Heart right ventricle (tissue), 16 donors: Measurements from ENCODE around the gene HIGD1C. TPM values are rescaled to one million over a fixed set of nuclear protein-coding genes. Genes with fewer than 3 reads are reported as not detected.

ENCODE experiments used
- ATAC-seq, 8 donors: fragments of 200-7000 bp; cut with Tn5 transposase; one replicate each; pipeline ENCODE4 v1.9.1; 2020; ENCODE audit warnings: mild to moderate bottlenecking in 8 of 8, moderate library complexity in 8 of 8, moderate number of reproducible peaks in 1 of 8
- DNase-seq, 2 donors: peaks; one replicate each; pipeline ENCODE4 v3.0.0-alpha.2; 2020
- H3K27ac ChIP-seq, 10 donors: fragments of 200-600 bp; sonication (generic) in 2 of 10; one replicate each; pipeline versions ENCODE4 v1.5.0 to v1.8.0; 2020 to 2022; ENCODE audit warnings: mild to moderate bottlenecking in 3 of 10
- H3K27me3 ChIP-seq, 7 donors: fragments of 200-600 bp; one replicate each; pipeline ENCODE4 v1.8.0; 2021 to 2022; ENCODE audit warnings: mild to moderate bottlenecking in 2 of 7
- H3K36me3 ChIP-seq, 9 donors: fragments of 200-600 bp; sonication (generic) in 1 of 9; one replicate each; pipeline versions ENCODE4 v1.5.0 to v1.8.0; 2020 to 2022; ENCODE audit warnings: mild to moderate bottlenecking in 2 of 9
- H3K4me1 ChIP-seq, 9 donors: fragments of 200-600 bp; sonication (generic) in 1 of 9; one replicate each; pipeline versions ENCODE4 v1.5.0 to v1.8.0; 2020 to 2022; ENCODE audit warnings: mild to moderate bottlenecking in 4 of 9
- H3K4me3 ChIP-seq, 10 donors: fragments of 200-600 bp; sonication (generic) in 2 of 10; one replicate each; pipeline versions ENCODE4 v1.5.0 to v1.8.0; 2020 to 2022; ENCODE audit warnings: mild to moderate bottlenecking in 7 of 10, moderate library complexity in 2 of 10
- H3K9me3 ChIP-seq, 11 donors: fragments of 200-600 bp in 10 of 11; sonication (generic) in 2 of 11; one replicate each; pipeline versions ENCODE4 v1.5.0 to v1.8.0; 2013 to 2022; ENCODE audit warnings: mild to moderate bottlenecking in 2 of 11, control low read depth in 1 of 11, moderate library complexity in 1 of 11
- CTCF ChIP-seq, 9 donors: fragments of 200-600 bp; sonication (generic) in 2 of 9; IDR thresholded peaks; one replicate each; pipeline versions ENCODE4 v1.5.0 to v1.8.0; 2021 to 2022; ENCODE audit warnings: antibody characterized with exemption in 9 of 9, mild to moderate bottlenecking in 5 of 9, moderate library complexity in 1 of 9
- WGBS, 2 donors: extraction: QIAGEN DNeasy Blood & Tissue Kit; methylation state at CpG; one replicate each; pipeline ENCODE4 v1.1.7; 2013; ENCODE audit warnings: inconsistent platforms in 1 of 2; 5-methylcytosine and 5-hydroxymethylcytosine counted together
- intact Hi-C, 10 donors: fragments of 100-400 bp; cut with DNase I; formaldehyde crosslinking; loops; one replicate each; pipeline versions ENCODE4 v1.11.1 to v1.14.2; 2022
- polyA plus RNA-seq, 2 donors: library from polyadenylated mRNA; stranded (reverse); fragments of 200-250 nt; gene quantifications; one replicate each; pipeline ENCODE4 v1.2.3, GENCODE V29; 2013
- total RNA-seq, 10 donors: library from RNA; stranded (reverse); fragmentation: NEBNext Ultra II Directional in 3 of 10; extraction: Animal tissue kit (Norgen Biotek cat#: 25700) in 3 of 10; gene quantifications; one replicate each; pipeline versions ENCODE4 v1.2.1 to v1.2.4, GENCODE V29; 2021 to 2023
- donor health status: Arrhythmogenic right ventricular cardiomyopathy.
- donor health status: ischemic (EF 13 %, LVEDD 7.1; RV severe dilation, severe dysfunction).
- donor health status: healthy with polysubstance abuse.
- donor health status: DM: no; HTN: yes; CAD: no.
- donor health status: DM: no; HTN: no; CAD: no.
- donor health status: ischemic (EF 25% LVEDD 6.9; RV normal size, moderate dysfunction).
- donor health status: ischemic (EF 25% LVEDD 5.7; RV mildly dilated, moderate dysfunction).
- donor health status: healthy.
- donor health status: DM: yes; HTN: yes; CAD: no.
- donor health status: Ischemic cardiomyopathy.
- donor health status: ischemic (EF 35%, LVEDD 5.7; RV mildly dilated, moderate dysfunction).
- donor health status: nonischemic (EF 11% LVEDD 7.7; RV severe dilation, severe dysfunction).
- donor health status: DM: yes; HTN: yes; CAD: no.
- donor health status: PGD.
- donor health status: ischemic (EF 29% LVEDD 5.4; RV normal size, mild dysfunction).
- donor health status: nonischemic (EF 23%, LVEDD 6.1; RV moderate dilation, normal function).

HIGD1C gene
- total and polyA plus RNA-seq, 12 donors: not detected

DNA sequence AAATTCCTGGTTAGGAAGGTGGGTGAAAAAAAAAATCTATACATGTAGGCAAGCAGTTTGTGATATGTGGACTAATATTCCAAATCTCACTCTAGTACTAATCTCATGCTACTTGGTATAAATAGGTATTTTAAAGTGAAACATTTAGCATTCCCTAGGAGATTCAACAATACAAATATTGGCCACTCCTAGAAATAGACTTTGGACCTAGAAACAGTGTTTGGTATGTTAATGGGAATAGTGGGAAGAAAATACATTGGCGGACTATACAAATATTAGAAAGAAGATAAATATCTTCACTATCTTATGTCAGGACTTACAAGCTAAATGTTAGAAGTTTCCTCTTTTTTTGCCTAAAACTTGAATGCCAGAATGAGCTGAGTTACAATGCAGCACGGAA lies 28.2 kb downstream of the HIGD1C start:
- intact Hi-C loops: loop anchor here in 3 of 10 donors (5.0 to 10.0 kb wide), 3 partner anchors 56 to 216 kb away; partner anchors contain the start of gene ATF1 (in 1 of the 3)
- DNase-seq: no peak
- ATAC-seq: no peak
- TF ChIP-seq CTCF (IDR thresholded peaks at IDR 0.05): no peak
- H3K9me3 ChIP-seq: no peaks in the 10 kb centered on the region
- no peak overlapping the region for H3K27ac ChIP-seq
- WGBS, 2 donors: 97 to 99% methylated on average over 2 of the region's 2 CpGs
- peaks cover 0 to 14% (median 11%) of the 10 kb centered on the region in 9 donors for H3K4me1 ChIP-seq
- H3K27me3 ChIP-seq: no peaks in the 10 kb centered on the region
- peaks cover 0 to 37% (median 0%) of the 10 kb centered on the region in 9 donors for H3K36me3 ChIP-seq
- no peak overlapping the region for H3K4me3 ChIP-seq

GRCh38 chr12:50981319-50982239 lies 29.2 kb downstream of the HIGD1C start:
- Histone ChIP-seq H3K27ac (no peak overlapping the region), H3K4me1 (peaks cover 0 to 23% (median 19%) of the 10 kb centered on the region in 9 donors), H3K4me3 (no peak overlapping the region), H3K9me3 (no peaks in the 10 kb centered on the region), H3K36me3 (peaks cover 0 to 45% (median 0%) of the 10 kb centered on the region in 9 donors), H3K27me3 (no peaks in the 10 kb centered on the region)
- WGBS, 2 donors: 78 to 79% methylated on average over 6 of the region's 6 CpGs
- DNase-seq: no peak
- ATAC-seq: no peak
- intact Hi-C loops: loop anchor here in 3 of 10 donors (5.0 to 10.0 kb wide), 3 partner anchors 57 to 217 kb away; partner anchors contain the start of gene ATF1 (in 1 of the 3)
- TF ChIP-seq CTCF (IDR thresholded peaks at IDR 0.05): no peak

DNA sequence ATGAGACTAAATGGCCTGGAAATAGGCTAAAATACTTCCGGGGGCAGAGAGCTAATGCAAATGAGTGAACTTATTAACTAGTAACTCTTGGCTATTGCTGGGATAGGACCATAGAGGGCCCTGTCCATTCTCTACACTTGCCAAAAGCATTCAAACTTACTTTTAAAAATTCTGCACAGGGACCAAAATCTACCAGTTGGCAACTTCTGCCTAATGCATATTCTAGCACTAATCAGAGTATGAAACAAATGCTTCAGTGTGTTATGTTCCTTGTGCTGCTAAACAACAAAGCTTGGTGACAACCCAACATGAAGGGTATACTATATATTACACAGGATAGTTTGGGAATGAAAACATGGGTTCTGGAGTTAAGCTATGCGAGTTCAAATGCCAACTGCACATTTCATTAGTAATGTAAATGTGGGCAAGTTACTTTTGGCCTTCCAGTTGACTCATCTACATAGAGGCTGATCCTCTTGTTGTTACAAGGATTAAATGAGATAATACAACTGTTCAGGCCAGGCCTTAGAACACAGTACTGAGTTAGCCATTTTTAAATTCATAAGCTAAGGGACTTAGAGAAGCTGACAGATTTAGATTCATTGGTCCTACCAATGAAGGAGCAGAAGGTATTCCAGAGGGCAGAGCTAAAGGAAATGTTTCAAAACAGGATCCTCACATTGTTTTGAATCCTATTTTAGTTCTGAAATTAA lies 32.4 kb downstream of the HIGD1C start:
- intact Hi-C loops: loop anchor here in 7 of 10 donors (1.0 to 10.0 kb wide), 9 partner anchors 57 to 220 kb away; partner anchors contain the start of gene ATF1 (in 1 of the 7)
- H3K27me3 ChIP-seq: no peaks in the 10 kb centered on the region
- ATAC-seq: peak in 5 of 8 donors; percentile 12 to 50 (median 29)

More for the DNA sequence above, 32.4 kb downstream of the HIGD1C start:
- WGBS, 2 donors: 45 to 60% methylated on average over 2 of the region's 2 CpGs
- Histone ChIP-seq H3K36me3 (peaks cover 0 to 64% (median 15%) of the 10 kb centered on the region in 9 donors), H3K4me3 (no peak overlapping the region), H3K4me1 (peaks cover 0 to 28% (median 19%) of the 10 kb centered on the region in 9 donors), H3K9me3 (no peaks in the 10 kb centered on the region), H3K27ac (peak overlapping the region; percentile 12 to 80 (median 67))
- TF ChIP-seq CTCF (IDR thresholded peaks at IDR 0.05): no peak
- no peak for DNase-seq
